ENCODE results near the gene MT1H.

GRCh38 chr16:56625943-56626654 lies 43.5 kb upstream of the MT1H start:
- TF ChIP-seq CTCF (IDR thresholded peaks at IDR 0.05) (no peak), POLR2A (IDR thresholded peaks at IDR 0.05) (no peak)
